H1 (cell line): ENCODE results near the gene CNIH1. TPM values are rescaled to one million over a fixed set of nuclear protein-coding genes. Genes with fewer than 3 reads are reported as not detected.

Source experiments
- CTCF ChIA-PET: fragments of 300-600 bp; sonication (Branson Sonifier 250); formaldehyde crosslinking; loops from one replicate; lab custom pipeline; 2021; ENCODE audit not compliant: partially characterized antibody; lab: Charles Lee
- POLR2A ChIA-PET: fragments of 300-600 bp; sonication (Branson Sonifier 250); formaldehyde crosslinking; loops from one replicate; lab custom pipeline; 2021; ENCODE audit warnings: inconsistent platforms; ENCODE audit not compliant: partially characterized antibody; lab: Charles Lee
- DNase-seq, 2 experiments: peaks; one replicate each; pipeline versions ENCODE4 v3.0.0 to v3.0.0-alpha.2; 2010 to 2022; ENCODE audit warnings: low spot score in 2 of 2, low read depth in 1 of 2, mixed read lengths in 1 of 2
- FAIRE-seq: peaks from 2 replicates; lab custom pipeline; 2011; peaks lifted over from hg19 to GRCh38; lab: Jason Lieb, UNC
- H2AFZ ChIP-seq: 2 replicates; pipeline ENCODE4 v1.8.1; 2012; ENCODE audit warnings: low read length, inconsistent platforms
- H2AK5ac ChIP-seq: 2 replicates; pipeline ENCODE4 v1.6.1; 2013; ENCODE audit warnings: low read depth, low read length
- H2BK120ac ChIP-seq: replicated peaks from 2 replicates; pipeline ENCODE3; 2013; ENCODE audit warnings: low read depth, low read length, inconsistent platforms
- H2BK12ac ChIP-seq: 2 replicates; pipeline ENCODE4 v1.6.1; 2013; ENCODE audit warnings: low read depth, low read length
- H2BK15ac ChIP-seq: 2 replicates; pipeline ENCODE4 v1.6.1; 2013; ENCODE audit warnings: low read length
- H2BK20ac ChIP-seq: 2 replicates; pipeline ENCODE4 v1.6.1; 2013; ENCODE audit warnings: low read length
- H2BK5ac ChIP-seq: 2 replicates; pipeline ENCODE4 v1.6.1; 2013; ENCODE audit warnings: low read depth, low read length
- H3K14ac ChIP-seq: 2 replicates; pipeline ENCODE4 v1.6.1; 2013; ENCODE audit warnings: inconsistent platforms; ENCODE audit not compliant: insufficient read length
- H3K18ac ChIP-seq: 2 replicates; pipeline ENCODE4 v1.6.1; 2013; ENCODE audit warnings: low read length; ENCODE audit errors: extremely low read depth
- H3K23ac ChIP-seq: 2 replicates; pipeline ENCODE4 v1.6.1; 2013; ENCODE audit warnings: inconsistent platforms; ENCODE audit not compliant: insufficient read length
- H3K23me2 ChIP-seq: 2 replicates; pipeline ENCODE4 v1.6.1; 2013; ENCODE audit warnings: low read depth, low read length
- H3K27ac ChIP-seq: 2 replicates; pipeline ENCODE4 v1.6.1; 2011; ENCODE audit warnings: low read depth, low read length, inconsistent platforms
- H3K27me3 ChIP-seq, 4 experiments: replicated peaks in 1 of 4; 1 replicate in 1 of 4; 2 replicates in 3 of 4; pipeline versions ENCODE4 v1.6.1 to v1.8.1; 2011 to 2013; ENCODE audit warnings: low read length in 3 of 4, mild to moderate bottlenecking in 3 of 4, inconsistent platforms in 2 of 4, mixed read lengths in 2 of 4, moderate library complexity in 1 of 4; ENCODE audit not compliant: control insufficient read depth in 3 of 4, insufficient read depth in 3 of 4; ENCODE audit errors: extremely low read depth in 1 of 4
- H3K36me3 ChIP-seq, 4 experiments: 2 replicates each; pipeline versions ENCODE4 v1.6.1 to v1.8.1; 2011 to 2013; ENCODE audit warnings: mild to moderate bottlenecking in 4 of 4, low read length in 3 of 4, moderate library complexity in 2 of 4, control low read depth in 1 of 4, inconsistent platforms in 1 of 4; ENCODE audit not compliant: insufficient read depth in 4 of 4, control insufficient read depth in 2 of 4
- H3K4ac ChIP-seq: replicated peaks from 2 replicates; pipeline ENCODE3; 2013; ENCODE audit warnings: low read length, low read depth, mixed read lengths, inconsistent platforms; ENCODE audit not compliant: insufficient read length
- H3K4me1 ChIP-seq, 4 experiments: replicated peaks in 1 of 4; 1 replicate in 1 of 4; 2 replicates in 3 of 4; pipeline versions ENCODE4 v1.6.1 to v1.8.1; 2011 to 2013; ENCODE audit warnings: low read length in 3 of 4, inconsistent platforms in 2 of 4, mixed read lengths in 1 of 4; ENCODE audit not compliant: insufficient read depth in 4 of 4, control insufficient read depth in 3 of 4
- H3K4me2 ChIP-seq, 2 experiments: 2 replicates each; pipeline versions ENCODE4 v1.6.1 to v1.8.1; 2011 to 2013; ENCODE audit warnings: low read depth in 2 of 2, low read length in 2 of 2, control low read depth in 1 of 2, inconsistent platforms in 1 of 2, mild to moderate bottlenecking in 1 of 2; ENCODE audit not compliant: insufficient read depth in 1 of 2
- H3K4me3 ChIP-seq, 4 experiments: fragments of 200-600, 300-600 bp in 1 of 4; sonication (generic), shearing (Covaris generic), sonication (Bioruptor Twin) in 1 of 4; 2 replicates each; pipeline versions ENCODE4 v1.5.1 to v1.8.1; 2011 to 2016; ENCODE audit warnings: low read length in 4 of 4, low read depth in 3 of 4, control low read depth in 2 of 4, inconsistent platforms in 2 of 4, mild to moderate bottlenecking in 2 of 4, mixed read lengths in 1 of 4, moderate library complexity in 1 of 4; ENCODE audit not compliant: insufficient read depth in 2 of 4; ENCODE audit errors: extremely low read depth in 1 of 4
- H3K56ac ChIP-seq: replicated peaks from 2 replicates; pipeline ENCODE3; 2013; ENCODE audit warnings: low read depth, mild to moderate bottlenecking, mixed read lengths, low read length, inconsistent platforms; ENCODE audit not compliant: insufficient read length
- H3K79me1 ChIP-seq: 2 replicates; pipeline ENCODE4 v1.6.1; 2013; ENCODE audit warnings: low read depth, low read length, control low read depth
- H3K79me2 ChIP-seq, 2 experiments: 2 replicates each; pipeline versions ENCODE4 v1.6.1 to v1.8.1; 2012 to 2013; ENCODE audit warnings: low read length in 2 of 2, mild to moderate bottlenecking in 2 of 2, inconsistent platforms in 1 of 2; ENCODE audit not compliant: insufficient read depth in 2 of 2, control insufficient read depth in 1 of 2
- H3K9ac ChIP-seq, 4 experiments: replicated peaks in 1 of 4; 1 replicate in 1 of 4; 2 replicates in 3 of 4; pipeline versions ENCODE4 v1.6.1 to v1.8.1; 2011 to 2013; ENCODE audit warnings: low read depth in 3 of 4, low read length in 3 of 4, control low read depth in 2 of 4, mild to moderate bottlenecking in 2 of 4, moderate library complexity in 2 of 4, inconsistent platforms in 1 of 4; ENCODE audit errors: extremely low read depth in 1 of 4
- H3K9me3 ChIP-seq, 2 experiments: 2 replicates each; pipeline versions ENCODE4 v1.6.1 to v1.8.1; 2012 to 2013; ENCODE audit warnings: mild to moderate bottlenecking in 2 of 2, moderate library complexity in 2 of 2, control low read depth in 1 of 2, inconsistent platforms in 1 of 2, low read depth in 1 of 2, low read length in 1 of 2, mixed read lengths in 1 of 2; ENCODE audit not compliant: insufficient read depth in 2 of 2
- H4K20me1 ChIP-seq, 2 experiments: replicated peaks in 1 of 2; 2 replicates each; pipeline versions ENCODE3 to v1.8.1; 2011 to 2013; ENCODE audit warnings: inconsistent platforms in 2 of 2, low read length in 2 of 2, mild to moderate bottlenecking in 1 of 2; ENCODE audit not compliant: insufficient read depth in 2 of 2, control insufficient read depth in 1 of 2
- H4K5ac ChIP-seq: 2 replicates; pipeline ENCODE4 v1.6.1; 2013; ENCODE audit warnings: low read length, low read depth, mixed read lengths, inconsistent platforms; ENCODE audit not compliant: insufficient read length
- H4K8ac ChIP-seq: 2 replicates; pipeline ENCODE4 v1.8.0; 2013; ENCODE audit warnings: mild to moderate bottlenecking, moderate library complexity, low read length, inconsistent platforms; ENCODE audit not compliant: insufficient read depth; ENCODE audit errors: extremely low read depth
- H4K91ac ChIP-seq: replicated peaks from 2 replicates; pipeline ENCODE3; 2013; ENCODE audit warnings: low read length, mixed read lengths, inconsistent platforms; ENCODE audit not compliant: insufficient read length
- BACH1 ChIP-seq: IDR thresholded peaks from 2 replicates; pipeline ENCODE4 v1.6.1; 2012; ENCODE audit warnings: low read length, improper control_type of control experiment
- GABPA ChIP-seq: IDR thresholded peaks from 2 replicates; pipeline ENCODE4 v1.6.1; 2011; ENCODE audit warnings: mild to moderate bottlenecking, low read length, moderate library complexity, borderline replicate concordance; ENCODE audit not compliant: insufficient read depth
- HDAC2 ChIP-seq, 2 experiments: fragments of 300-600 bp in 1 of 2; sonication (generic) in 1 of 2; IDR thresholded peaks; 2 replicates each; pipeline ENCODE4 v1.6.1; 2011 to 2012; ENCODE audit warnings: low read depth in 2 of 2, low read length in 2 of 2, mild to moderate bottlenecking in 2 of 2, moderate library complexity in 2 of 2, borderline replicate concordance in 1 of 2, inconsistent platforms in 1 of 2
- HDAC6 ChIP-seq: IDR thresholded peaks from one replicate; pipeline ENCODE4 v1.7.1; 2012; ENCODE audit warnings: low read depth, mild to moderate bottlenecking, inconsistent platforms, low read length, moderate library complexity
- NANOG ChIP-seq: IDR thresholded peaks from 2 replicates; pipeline ENCODE4 v1.6.1; 2011; ENCODE audit warnings: low read length, low read depth, mild to moderate bottlenecking, inconsistent platforms; ENCODE audit not compliant: insufficient read depth, poor library complexity, severe bottlenecking
- POLR2AphosphoS5 ChIP-seq: IDR thresholded peaks from 2 replicates; pipeline ENCODE4 v1.6.1; 2011; ENCODE audit warnings: low read depth, low read length
- SAP30 ChIP-seq: fragments of 300-600 bp; sonication (generic); IDR thresholded peaks from 2 replicates; pipeline ENCODE4 v1.7.1; 2012; ENCODE audit warnings: low read length, moderate library complexity, mild to moderate bottlenecking, inconsistent platforms; ENCODE audit not compliant: insufficient read depth, insufficient replicate concordance
- SIRT6 ChIP-seq: IDR thresholded peaks from one replicate; pipeline ENCODE4 v1.7.1; 2012; ENCODE audit warnings: low read length, inconsistent platforms
- SP1 ChIP-seq: IDR thresholded peaks from 2 replicates; pipeline ENCODE4 v1.6.1; 2011; ENCODE audit warnings: low read depth, low read length
- SP4 ChIP-seq: IDR thresholded peaks from 2 replicates; pipeline ENCODE4 v1.6.1; 2012; ENCODE audit warnings: low read length, inconsistent platforms
- TEAD4 ChIP-seq: IDR thresholded peaks from 2 replicates; pipeline ENCODE4 v1.6.1; 2012; ENCODE audit warnings: low read depth, low read length, inconsistent platforms, mixed read lengths
- WGBS, 2 experiments: shearing (Covaris generic) in 1 of 2; methylation state at CpG; one replicate each; pipeline versions ENCODE4 v1.1.6 to v1.1.7; 2013 to 2015; ENCODE audit warnings: low lambda C conversion rate in 2 of 2, mixed read lengths in 2 of 2, inconsistent platforms in 1 of 2, low coverage in 1 of 2, missing lambda C conversion rate in 1 of 2; ENCODE audit not compliant: insufficient replicate concordance in 2 of 2, insufficient coverage in 1 of 2, insufficient read length in 1 of 2; ENCODE audit errors: extremely low coverage in 1 of 2, missing lambda C conversion rate in 1 of 2; 5-methylcytosine and 5-hydroxymethylcytosine counted together
- polyA plus RNA-seq, 7 experiments: library from polyadenylated mRNA; depleted of rRNA in 3 of 7; stranded (reverse) in 5 of 7; unstranded in 2 of 7; fragments of >200 nt in 5 of 7; fragments of 200-250 nt in 2 of 7; gene quantifications; 1 replicate in 5 of 7; 2 replicates in 1 of 7; 4 replicates in 1 of 7; pipeline versions ENCODE4 v1.2.1 to v1.2.3, GENCODE V29; 2011 to 2013; ENCODE audit warnings: missing spikeins in 2 of 7, mixed read lengths in 2 of 7
- total RNA-seq: library from RNA; stranded (reverse); fragmentation: NEBNext Ultra II Directional; extraction: Animal tissue kit (Norgen Biotek cat#: 25700); gene quantifications from 2 replicates; pipeline ENCODE4 v1.2.1, GENCODE V29; 2021
- TF ChIP-seq, protein P1 (sequence below): IDR thresholded peaks from 2 replicates; pipeline ENCODE4 v1.6.1; 2011; ENCODE audit warnings: low read length, improper control_type of control experiment

Gene CNIH1
- total and polyA plus RNA-seq, 2 of the 8 experiments (the other 6 are each of a cell fraction or from before 2014, with no cell fraction given) = 119 to 333 TPM

DNA sequence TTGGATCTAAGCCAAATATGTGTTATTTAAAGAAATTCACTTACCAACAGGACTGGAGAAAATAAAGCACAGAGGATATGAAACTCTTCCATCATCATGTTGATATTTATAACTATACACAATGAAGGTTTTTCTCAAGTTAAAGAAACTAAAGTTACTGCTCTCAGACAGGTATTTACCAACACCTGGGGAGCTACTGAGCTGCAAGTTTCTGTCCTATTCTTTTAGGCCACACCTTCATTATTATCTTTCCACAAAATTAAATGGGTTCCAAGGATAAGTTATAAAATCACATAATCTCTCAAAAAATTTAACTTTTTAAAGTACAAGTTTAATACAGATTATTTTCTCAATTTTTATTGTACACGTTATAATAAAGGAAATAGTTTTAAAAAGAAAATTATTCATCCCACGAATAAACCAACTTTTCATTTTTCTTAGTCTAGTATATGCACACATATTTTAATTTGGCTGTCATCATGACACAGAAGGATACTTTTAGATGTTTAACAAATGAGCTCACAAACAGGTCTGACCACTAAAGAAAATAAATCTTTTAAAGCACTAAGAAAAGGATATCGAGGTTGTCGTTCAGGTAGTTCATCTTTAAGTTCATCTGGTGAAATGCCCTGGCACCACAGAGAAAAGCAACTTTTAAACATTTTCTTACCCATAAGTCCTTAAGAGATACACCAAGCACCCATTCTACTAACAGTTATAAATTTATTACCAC, 39.8 kb upstream of the CNIH1 start:
- Histone ChIP-seq H2BK5ac (no peak overlapping the region), H4K5ac (no peak overlapping the region), H3K36me3 (peaks cover 0 to 48% (median 6%) of the 10 kb centered on the region in 4 experiments; a peak in 6 of 8 replicates), H2BK120ac (no peak overlapping the region), H3K4me3 (no peak overlapping the region), H3K18ac (no peak overlapping the region), H4K8ac (no peak overlapping the region), H3K27me3 (no peaks in the 10 kb centered on the region), H2BK20ac (no peak overlapping the region), H3K4me1 (no peaks in the 10 kb centered on the region), H3K14ac (no peak overlapping the region), H4K91ac (no peak overlapping the region), H4K20me1 (peaks cover 0 to 5% of the 10 kb centered on the region in 2 experiments), H3K23ac (no peak overlapping the region), H3K9me3 (no peaks in the 10 kb centered on the region), H2BK12ac (no peak overlapping the region), H3K23me2 (no peaks in the 10 kb centered on the region), H3K79me1 (no peaks in the 10 kb centered on the region), H2AK5ac (no peak overlapping the region), H3K9ac (no peak overlapping the region), H3K4me2 (no peak overlapping the region), H3K56ac (no peak overlapping the region), H3K4ac (no peak overlapping the region), H3K79me2 (peaks cover 0 to 32% of the 10 kb centered on the region in 2 experiments; a peak in 3 of 4 replicates), H2BK15ac (no peak overlapping the region), H3K27ac (no peak overlapping the region), H2AFZ (no peak overlapping the region)
- CTCF ChIA-PET = interaction anchor here (2.1 kb wide), 1 partner anchor 114 kb away, joined by 5 read pairs; no protein-coding TSS in a partner anchor
- FAIRE-seq (no peak), DNase-seq (no peak)
- 86% methylated on average over 4 of the region's 4 CpGs; no CpG with 5 or more reads in 1 of the 2 experiments for WGBS, 2 experiments
- POLR2A ChIA-PET = no interaction called here
- TF ChIP-seq GABPA = no peak
- TF ChIP-seq HDAC6 = no peak
- no peak for TF ChIP-seq NANOG
- TF ChIP-seq HDAC2 (IDR thresholded peaks at IDR 0.05; ENCODE audit: borderline replicate concordance in 1 of 2, low read depth in 2 of 2, low read length in 2 of 2) = no peak
- TF ChIP-seq SP1 = no peak
- TF ChIP-seq TEAD4 = no peak
- no peak for TF ChIP-seq SP4
- no peak for TF ChIP-seq SAP30
- TF ChIP-seq, protein P1, sequence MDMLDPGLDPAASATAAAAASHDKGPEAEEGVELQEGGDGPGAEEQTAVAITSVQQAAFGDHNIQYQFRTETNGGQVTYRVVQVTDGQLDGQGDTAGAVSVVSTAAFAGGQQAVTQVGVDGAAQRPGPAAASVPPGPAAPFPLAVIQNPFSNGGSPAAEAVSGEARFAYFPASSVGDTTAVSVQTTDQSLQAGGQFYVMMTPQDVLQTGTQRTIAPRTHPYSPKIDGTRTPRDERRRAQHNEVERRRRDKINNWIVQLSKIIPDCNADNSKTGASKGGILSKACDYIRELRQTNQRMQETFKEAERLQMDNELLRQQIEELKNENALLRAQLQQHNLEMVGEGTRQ = no peak
- no peak for TF ChIP-seq BACH1
- TF ChIP-seq SIRT6 = no peak
- no peak for TF ChIP-seq POLR2AphosphoS5
